Stomach smooth muscle (tissue), 2 donors: ENCODE data around the gene MYB.

Experiments
- H3K27ac ChIP-seq: one replicate; pipeline ENCODE4 v1.7.0; 2013; ENCODE audit warnings: mild to moderate bottlenecking, low read length, inconsistent platforms
- H3K27me3 ChIP-seq, 2 donors: one replicate each; pipeline ENCODE4 v1.7.0; 2013; ENCODE audit warnings: low read length in 2 of 2; ENCODE audit not compliant: insufficient read depth in 2 of 2, control insufficient read depth in 1 of 2
- H3K36me3 ChIP-seq, 2 donors: one replicate each; pipeline ENCODE4 v1.7.0; 2013; ENCODE audit warnings: low read length in 2 of 2; ENCODE audit not compliant: control insufficient read depth in 2 of 2, insufficient read depth in 2 of 2
- H3K4me1 ChIP-seq: one replicate; pipeline ENCODE4 v1.7.0; 2013; ENCODE audit warnings: low read length; ENCODE audit not compliant: control insufficient read depth, insufficient read depth
- H3K4me3 ChIP-seq, 2 donors: one replicate each; pipeline ENCODE4 v1.7.0; 2013; ENCODE audit warnings: low read length in 2 of 2
- H3K9ac ChIP-seq, 2 donors: one replicate each; pipeline ENCODE4 v1.7.0; 2013; ENCODE audit warnings: low read length in 2 of 2, mild to moderate bottlenecking in 1 of 2
- H3K9me3 ChIP-seq, 2 donors: one replicate each; pipeline ENCODE4 v1.7.0; 2013; ENCODE audit warnings: low read length in 2 of 2; ENCODE audit not compliant: control insufficient read depth in 2 of 2
- donor health status: healthy.
- donor health status: Pancreatic carcinoma.

MYB gene

GRCh38 chr6:135188718-135189117 is 7.6 kb downstream of the MYB start:
- Histone ChIP-seq H3K9me3 (no peaks in the 10 kb centered on the region), H3K4me1 (peaks cover 3% of the 10 kb centered on the region), H3K36me3 (no peaks in the 10 kb centered on the region), H3K27ac (no peak overlapping the region), H3K9ac (no peak overlapping the region), H3K27me3 (peaks cover 22 to 37% of the 10 kb centered on the region in 2 donors), H3K4me3 (no peak overlapping the region)

- Histone ChIP-seq H3K4me1 (no peaks in the 10 kb centered on the region), H3K9ac (no peak overlapping the region), H3K36me3 (no peaks in the 10 kb centered on the region), H3K27ac (no peak overlapping the region), H3K4me3 (no peak overlapping the region), H3K9me3 (no peaks in the 10 kb centered on the region), H3K27me3 (peaks cover 18 to 31% of the 10 kb centered on the region in 2 donors)
These were observed 8.2 kb downstream of the MYB start for GRCh38 chr6:135189344-135189743.

GRCh38 chr6:135191508-135192255 is 10.6 kb downstream of the MYB start:
- no peak overlapping the region for H3K27ac ChIP-seq
- peaks cover 2 to 10% of the 10 kb centered on the region in 2 donors for H3K27me3 ChIP-seq
- H3K36me3 ChIP-seq = no peaks in the 10 kb centered on the region
- H3K4me1 ChIP-seq = no peaks in the 10 kb centered on the region
- no peak overlapping the region for H3K4me3 ChIP-seq
- H3K9me3 ChIP-seq = no peaks in the 10 kb centered on the region
- H3K9ac ChIP-seq = no peak overlapping the region

- Histone ChIP-seq H3K4me1 (no peaks in the 10 kb centered on the region), H3K27ac (no peak overlapping the region), H3K9ac (no peak overlapping the region), H3K27me3 (peaks cover 2 to 10% of the 10 kb centered on the region in 2 donors), H3K4me3 (no peak overlapping the region), H3K36me3 (no peaks in the 10 kb centered on the region), H3K9me3 (no peaks in the 10 kb centered on the region)
These were observed 11.4 kb downstream of the MYB start for GRCh38 chr6:135192256-135193174.

GRCh38 chr6:135193221-135193620 is 12.1 kb downstream of the MYB start:
- Histone ChIP-seq H3K9ac (no peak overlapping the region), H3K4me1 (no peaks in the 10 kb centered on the region), H3K36me3 (no peaks in the 10 kb centered on the region), H3K4me3 (no peak overlapping the region), H3K9me3 (no peaks in the 10 kb centered on the region), H3K27ac (no peak overlapping the region), H3K27me3 (peaks cover 2 to 10% of the 10 kb centered on the region in 2 donors)

- no peaks in the 10 kb centered on the region for H3K36me3 ChIP-seq
- H3K27me3 ChIP-seq = no peaks in the 10 kb centered on the region
- H3K27ac ChIP-seq = no peak overlapping the region
- H3K9me3 ChIP-seq = no peaks in the 10 kb centered on the region
- no peaks in the 10 kb centered on the region for H3K4me1 ChIP-seq
- H3K9ac ChIP-seq = no peak overlapping the region
- no peak overlapping the region for H3K4me3 ChIP-seq
These were observed 13.9 kb downstream of the MYB start for GRCh38 chr6:135195041-135195440.

- H3K36me3 ChIP-seq = no peaks in the 10 kb centered on the region
- no peaks in the 10 kb centered on the region for H3K9me3 ChIP-seq
- H3K27ac ChIP-seq = no peak overlapping the region
- H3K27me3 ChIP-seq = no peaks in the 10 kb centered on the region
- H3K4me1 ChIP-seq = no peaks in the 10 kb centered on the region
- H3K9ac ChIP-seq = no peak overlapping the region
- no peak overlapping the region for H3K4me3 ChIP-seq
These were observed 14.4 kb downstream of the MYB start for GRCh38 chr6:135195522-135195921.

- Histone ChIP-seq H3K4me1 (no peaks in the 10 kb centered on the region), H3K4me3 (no peak overlapping the region), H3K36me3 (no peaks in the 10 kb centered on the region), H3K27ac (no peak overlapping the region), H3K27me3 (no peaks in the 10 kb centered on the region), H3K9ac (no peak overlapping the region), H3K9me3 (no peaks in the 10 kb centered on the region)
These were observed 15.8 kb downstream of the MYB start for GRCh38 chr6:135196739-135197510.

- Histone ChIP-seq H3K27ac (no peak overlapping the region), H3K9ac (no peak overlapping the region), H3K36me3 (no peaks in the 10 kb centered on the region), H3K9me3 (no peaks in the 10 kb centered on the region), H3K4me3 (no peak overlapping the region), H3K4me1 (no peaks in the 10 kb centered on the region), H3K27me3 (no peaks in the 10 kb centered on the region)
These were observed 21.7 kb downstream of the MYB start for GRCh38 chr6:135202836-135203235.

- no peak overlapping the region for H3K4me3 ChIP-seq
- no peak overlapping the region for H3K27ac ChIP-seq
- H3K9me3 ChIP-seq = no peaks in the 10 kb centered on the region
- no peaks in the 10 kb centered on the region for H3K36me3 ChIP-seq
- no peak overlapping the region for H3K9ac ChIP-seq
- H3K27me3 ChIP-seq = no peaks in the 10 kb centered on the region
- H3K4me1 ChIP-seq = no peaks in the 10 kb centered on the region
These were observed 23.8 kb downstream of the MYB start for GRCh38 chr6:135204951-135205350.
